ENCODE results near the gene AIMP1.

- TF ChIP-seq CTCF (IDR thresholded peaks at IDR 0.05) (no peak), ZNF281 (CRISPR knock-in tag; IDR thresholded peaks at IDR 0.05) (no peak), ZNF263 (CRISPR knock-in tag; IDR thresholded peaks at IDR 0.05; ENCODE audit: low read depth) (no peak), ETV6 (CRISPR knock-in tag; IDR thresholded peaks at IDR 0.05) (no peak), MYBL2 (CRISPR knock-in tag; IDR thresholded peaks at IDR 0.05) (no peak), TEAD4 (CRISPR knock-in tag; IDR thresholded peaks at IDR 0.05) (no peak), TCF7 (CRISPR knock-in tag; IDR thresholded peaks at IDR 0.05; ENCODE audit: low read depth) (no peak)
Measured at GRCh38 chr4:106373026-106373425, 56.7 kb downstream of the AIMP1 start.
